ENCODE data around the gene SLC8A1.
A peak's percentile ranks its signal among the peaks of the same experiment; 100 is the strongest.

Gene SLC8A1

GRCh38 chr2:40457837-40458236, 5.9 kb upstream of the SLC8A1 start:
- no peak for TF ChIP-seq CTCF (IDR thresholded peaks at IDR 0.05; ENCODE audit: low read depth, low read length)
- no peak overlapping the region for H3K4me3 ChIP-seq (ENCODE audit: low read depth, low read length)

DNA sequence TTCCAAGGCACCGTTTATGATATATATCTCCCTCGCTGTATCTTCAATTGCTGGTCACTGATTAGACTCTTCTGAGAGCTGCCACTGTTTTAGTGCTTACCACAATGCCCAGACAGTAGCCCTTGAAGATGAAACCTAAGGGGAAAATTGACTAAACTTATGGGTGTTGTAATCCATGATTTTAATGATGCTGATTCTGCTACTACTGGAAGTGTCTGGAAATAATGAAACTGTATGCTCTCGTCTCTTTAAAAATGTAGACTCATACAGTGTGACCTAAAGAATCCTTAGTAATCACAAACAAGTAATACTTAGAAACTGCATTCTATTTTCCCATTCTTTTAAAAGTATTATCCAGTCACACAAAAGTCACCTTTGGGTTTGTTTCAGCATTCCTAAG, 5.5 kb upstream of the SLC8A1 start:
- H3K27me3 ChIP-seq (ENCODE audit: insufficient read depth, low read depth, severe bottlenecking): no peaks in the 10 kb centered on the region
- H3K36me3 ChIP-seq: no peaks in the 10 kb centered on the region
- H3K9me3 ChIP-seq (ENCODE audit: severe bottlenecking): no peaks in the 10 kb centered on the region
- no peak for TF ChIP-seq CTCF (IDR thresholded peaks at IDR 0.05; ENCODE audit: low read depth, low read length)
- no peak overlapping the region for H3K27ac ChIP-seq
- no peak for DNase-seq
- H3K4me3 ChIP-seq (ENCODE audit: low read depth, low read length): no peak overlapping the region

More at GRCh38 chr2:40457837-40458236, 5.9 kb upstream of the SLC8A1 start:
- Histone ChIP-seq H3K27me3 (ENCODE audit: insufficient read depth, low read depth, severe bottlenecking) (no peaks in the 10 kb centered on the region), H3K9me3 (ENCODE audit: severe bottlenecking) (no peaks in the 10 kb centered on the region), H3K27ac (no peak overlapping the region), H3K36me3 (no peaks in the 10 kb centered on the region)
- no peak for DNase-seq

- Histone ChIP-seq H3K27ac (no peak overlapping the region), H3K4me3 (ENCODE audit: low read depth, low read length) (no peak overlapping the region), H3K9me3 (ENCODE audit: severe bottlenecking) (no peaks in the 10 kb centered on the region), H3K27me3 (ENCODE audit: insufficient read depth, low read depth, severe bottlenecking) (no peaks in the 10 kb centered on the region), H3K36me3 (no peaks in the 10 kb centered on the region)
- no peak for DNase-seq
- no peak for TF ChIP-seq CTCF (IDR thresholded peaks at IDR 0.05; ENCODE audit: low read depth, low read length)
These were observed 5.0 kb upstream of the SLC8A1 start for GRCh38 chr2:40456926-40457325.

- Histone ChIP-seq H3K4me3 (ENCODE audit: low read depth, low read length) (no peak overlapping the region), H3K36me3 (no peaks in the 10 kb centered on the region), H3K27ac (no peak overlapping the region), H3K9me3 (ENCODE audit: severe bottlenecking) (no peaks in the 10 kb centered on the region), H3K27me3 (ENCODE audit: insufficient read depth, low read depth, severe bottlenecking) (no peaks in the 10 kb centered on the region)
- no peak for DNase-seq
- TF ChIP-seq CTCF (IDR thresholded peaks at IDR 0.05; ENCODE audit: low read depth, low read length): no peak
These were observed 3.8 kb upstream of the SLC8A1 start for GRCh38 chr2:40455661-40456060.

DNA sequence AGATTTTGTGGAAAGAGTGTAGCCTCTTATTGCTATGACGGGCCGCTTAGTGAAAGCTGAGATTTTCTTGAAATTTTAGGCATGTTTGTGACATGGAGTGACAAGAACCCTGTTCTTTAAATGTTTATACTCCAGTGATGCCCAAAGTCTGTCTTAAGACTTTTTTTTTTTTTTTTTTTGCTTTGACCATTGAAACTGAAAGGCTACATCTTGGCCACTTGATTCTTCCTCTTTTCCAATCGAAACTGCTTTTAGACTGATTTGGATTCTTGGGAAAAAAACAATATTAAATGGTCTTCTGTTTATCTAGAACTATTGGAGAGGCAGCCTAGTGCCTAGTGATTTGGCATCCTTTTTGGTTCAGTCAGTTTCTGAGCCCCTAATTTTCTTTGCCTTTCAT, 2.4 kb upstream of the SLC8A1 start:
- Histone ChIP-seq H3K27ac (no peak overlapping the region), H3K36me3 (no peaks in the 10 kb centered on the region), H3K4me3 (ENCODE audit: low read depth, low read length) (no peak overlapping the region), H3K27me3 (ENCODE audit: insufficient read depth, low read depth, severe bottlenecking) (no peaks in the 10 kb centered on the region), H3K9me3 (ENCODE audit: severe bottlenecking) (no peaks in the 10 kb centered on the region)
- no peak for DNase-seq
- no peak for TF ChIP-seq CTCF (IDR thresholded peaks at IDR 0.05; ENCODE audit: low read depth, low read length)

DNA sequence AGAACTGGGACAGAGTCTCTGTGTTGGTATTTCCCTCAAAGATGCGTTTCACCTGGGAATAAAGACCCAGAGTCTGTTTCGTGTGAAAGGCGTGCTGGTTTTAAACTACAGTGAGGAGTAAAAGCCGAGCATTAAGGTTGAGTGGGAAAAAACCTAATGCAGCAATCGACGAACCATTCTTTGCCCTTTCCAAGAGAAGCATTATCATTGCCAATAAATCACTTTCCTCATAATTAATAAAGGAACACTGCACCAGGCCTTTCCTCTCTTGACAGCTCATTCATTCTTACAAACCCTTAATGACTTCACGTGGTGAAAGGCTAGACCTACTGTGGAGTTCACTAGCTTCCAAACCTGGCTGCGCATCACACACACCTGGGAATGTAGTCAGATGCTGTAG, 896 bp upstream of the SLC8A1 start:
- peak overlapping the region; percentile 50 for H3K4me3 ChIP-seq (ENCODE audit: low read depth, low read length)
- no peaks in the 10 kb centered on the region for H3K27me3 ChIP-seq (ENCODE audit: insufficient read depth, low read depth, severe bottlenecking)
- no peak for DNase-seq
- no peak for TF ChIP-seq CTCF (IDR thresholded peaks at IDR 0.05; ENCODE audit: low read depth, low read length)
- no peak overlapping the region for H3K27ac ChIP-seq
- H3K36me3 ChIP-seq: no peaks in the 10 kb centered on the region
- no peaks in the 10 kb centered on the region for H3K9me3 ChIP-seq (ENCODE audit: severe bottlenecking)
